H1 (cell line): Measurements from ENCODE around the gene MCF2L. TPM values are rescaled to one million over a fixed set of nuclear protein-coding genes. Genes with fewer than 3 reads are reported as not detected.

ENCODE experiments used
- E2F6 ChIP-seq: IDR thresholded peaks from 2 replicates; pipeline ENCODE4 v1.6.1; 2012; ENCODE audit warnings: inconsistent platforms
- TEAD4 ChIP-seq: IDR thresholded peaks from 2 replicates; pipeline ENCODE4 v1.6.1; 2012; ENCODE audit warnings: low read depth, low read length, inconsistent platforms, mixed read lengths
- polyA plus RNA-seq, 7 experiments: library from polyadenylated mRNA; depleted of rRNA in 3 of 7; stranded (reverse) in 5 of 7; unstranded in 2 of 7; fragments of >200 nt in 5 of 7; fragments of 200-250 nt in 2 of 7; gene quantifications; 1 replicate in 5 of 7; 2 replicates in 1 of 7; 4 replicates in 1 of 7; pipeline versions ENCODE4 v1.2.1 to v1.2.3, GENCODE V29; 2011 to 2013; ENCODE audit warnings: missing spikeins in 2 of 7, mixed read lengths in 2 of 7
- total RNA-seq: library from RNA; stranded (reverse); fragmentation: NEBNext Ultra II Directional; extraction: Animal tissue kit (Norgen Biotek cat#: 25700); gene quantifications from 2 replicates; pipeline ENCODE4 v1.2.1, GENCODE V29; 2021

The MCF2L gene
- total and polyA plus RNA-seq, 2 of the 8 experiments (the other 6 are each of a cell fraction or from before 2014, with no cell fraction given): 10.1 to 24.4 TPM

DNA sequence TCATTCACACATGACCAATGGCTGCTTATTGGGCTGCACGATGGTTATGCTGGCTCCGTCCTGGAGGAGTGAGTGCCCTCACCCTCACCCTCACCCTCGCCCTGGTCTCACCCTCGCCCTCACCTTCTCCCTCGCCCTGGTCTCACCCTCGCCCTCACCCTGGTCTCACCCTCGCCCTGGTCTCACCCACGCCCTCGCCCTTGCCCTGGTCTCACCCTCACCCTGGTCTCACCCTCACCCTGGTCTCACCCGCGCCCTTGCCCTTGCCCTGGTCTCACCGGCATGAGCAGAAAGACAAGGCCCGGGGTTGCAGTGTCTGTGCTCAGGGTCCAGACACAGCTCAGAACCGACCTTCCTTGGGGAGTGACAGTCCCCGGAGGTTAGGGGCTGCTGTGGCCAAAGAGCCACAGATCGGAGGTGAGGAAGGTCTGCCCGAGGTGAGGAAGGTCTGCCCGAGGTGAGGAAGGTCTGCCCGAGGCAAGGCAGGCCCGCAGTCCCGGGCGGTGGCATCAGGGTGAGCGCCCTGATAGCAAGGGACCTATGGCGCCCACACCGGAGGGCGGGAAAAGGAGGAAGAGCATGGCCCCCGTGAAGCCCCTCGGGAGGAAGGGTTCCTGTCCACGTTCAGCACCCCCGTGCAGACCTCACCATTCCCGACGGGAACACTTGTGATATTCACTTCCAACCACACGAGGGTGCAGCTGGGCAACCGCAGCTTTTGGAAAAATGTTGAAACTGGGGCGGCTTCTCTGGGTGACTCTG is 65.6 kb downstream of the MCF2L start (continued):
- TF ChIP-seq E2F6 (peak; percentile 31), TEAD4 (no peak)
